Peyer's patch (tissue), 4 donors: ENCODE results near the gene WDFY4.

ENCODE experiments used
- CTCF ChIP-seq, 6 experiments: fragments of 450-650 bp in 4 of 6; fragments of 200-600 bp in 2 of 6; sonication (generic) in 1 of 6; IDR thresholded peaks; one replicate each; pipeline ENCODE4 v1.5.1; 2017 to 2019; ENCODE audit warnings: antibody characterized with exemption in 6 of 6, mild to moderate bottlenecking in 3 of 6, moderate library complexity in 1 of 6
- POLR2A ChIP-seq, 2 donors: fragments of 450-650 bp; IDR thresholded peaks; one replicate each; pipeline ENCODE4 v1.5.1; 2017; ENCODE audit warnings: antibody characterized with exemption in 2 of 2, mild to moderate bottlenecking in 2 of 2, moderate library complexity in 2 of 2

DNA sequence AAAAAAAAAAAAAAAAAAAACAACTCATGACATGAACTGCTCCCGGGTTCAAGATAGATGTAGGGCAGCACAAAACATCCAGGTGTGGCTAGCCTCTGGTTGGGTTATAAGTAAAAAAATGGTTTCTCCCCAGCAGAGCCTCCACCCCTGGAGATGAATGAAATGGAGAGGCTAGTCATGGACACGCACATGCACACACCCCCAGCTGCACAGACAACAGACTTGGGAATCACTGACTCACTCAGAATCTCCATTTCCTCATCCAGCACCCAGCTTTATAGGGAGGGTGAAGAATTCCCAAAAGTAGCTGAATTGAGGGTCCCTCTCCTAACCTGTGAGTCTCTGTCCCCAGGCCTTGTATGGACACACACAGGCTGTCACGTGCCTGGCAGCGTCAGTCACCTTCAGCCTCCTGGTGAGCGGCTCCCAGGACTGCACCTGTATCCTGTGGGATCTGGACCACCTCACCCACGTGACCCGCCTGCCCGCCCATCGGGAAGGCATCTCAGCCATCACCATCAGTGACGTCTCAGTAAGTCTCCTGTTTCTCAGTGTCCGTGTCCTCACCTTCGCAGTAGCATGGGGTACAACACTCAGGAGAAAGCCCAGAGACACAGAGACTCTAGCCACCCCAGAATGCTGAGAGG is 290.0 kb downstream of the WDFY4 start:
- TF ChIP-seq CTCF (IDR thresholded peaks at IDR 0.05) (no peak), POLR2A (IDR thresholded peaks at IDR 0.05) (no peak)
